SK-N-SH treated with all-trans-retinoic acid at 6 μM for 48 hours (cell line): ENCODE data around the gene CRYBG3.

Source experiments
- OSR1 ChIP-seq: fragments of 250-450 bp; sonication (Bioruptor Pico); IDR thresholded peaks from 2 replicates; pipeline ENCODE4 v1.8.0; 2022; ENCODE audit warnings: moderate library complexity, mild to moderate bottlenecking, inconsistent platforms
- ZFP30 ChIP-seq: fragments of 450-650 bp; formaldehyde crosslinking; IDR thresholded peaks from 2 replicates; pipeline ENCODE4 v1.5.0; 2022; ENCODE audit warnings: mild to moderate bottlenecking, moderate library complexity

- TF ChIP-seq OSR1: no peak
- TF ChIP-seq ZFP30 (CRISPR knock-in tag): no peak
Observed at GRCh38 chr3:97932387-97932801, 110.6 kb downstream of the CRYBG3 start.
